Activated CD4-positive, alpha-beta T cell treated with anti-CD3 and anti-CD28 coated beads, Interleukin-2, amount 50 U/mL, for 4 hours (primary cell): ENCODE measurements around the gene THSD7B.

Experiments
- DNase-seq, 2 experiments: peaks; one replicate each; pipeline ENCODE4 v3.0.0-alpha.2; 2020

The THSD7B gene

DNA sequence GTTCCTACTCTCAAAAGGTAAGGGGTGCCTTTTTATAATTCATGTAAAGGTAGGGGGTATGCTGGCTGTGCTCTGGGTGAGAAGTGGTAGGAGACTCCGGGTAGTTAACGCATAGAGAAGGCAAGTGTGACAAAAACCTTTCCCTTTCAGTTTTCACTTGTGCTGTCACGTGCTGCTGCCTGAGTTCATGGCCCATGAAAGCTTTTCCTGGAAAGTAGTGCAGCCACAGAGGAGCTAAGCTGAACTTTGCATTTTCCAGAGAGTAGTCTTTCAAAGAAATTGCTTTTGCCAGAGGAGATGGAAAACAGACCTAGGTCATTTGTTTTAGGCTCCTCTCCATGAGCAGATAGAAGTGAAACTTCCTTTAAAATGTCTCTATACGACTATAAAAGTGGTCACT is 44.7 kb downstream of the THSD7B start:
- DNase-seq, result no peak

DNA sequence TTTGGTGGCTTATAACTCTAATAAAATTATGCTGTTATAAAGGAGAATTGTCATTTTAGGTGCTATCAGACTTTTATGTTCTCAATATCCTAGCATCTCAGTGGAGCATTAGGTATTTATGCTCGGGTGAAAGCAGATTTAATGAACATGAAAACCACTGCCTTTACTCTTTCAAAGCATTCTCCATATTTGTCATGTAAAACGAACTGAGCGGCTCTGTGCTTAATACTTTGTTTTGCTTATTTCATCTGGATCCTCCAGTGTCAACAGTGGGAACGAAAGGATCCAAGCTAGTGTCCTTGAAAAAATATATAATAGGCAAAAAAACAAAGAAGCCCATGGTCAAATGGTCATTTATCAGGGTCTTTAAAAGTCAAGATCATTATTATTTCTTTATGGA is 53.5 kb downstream of the THSD7B start:
- DNase-seq, result no peak

DNA sequence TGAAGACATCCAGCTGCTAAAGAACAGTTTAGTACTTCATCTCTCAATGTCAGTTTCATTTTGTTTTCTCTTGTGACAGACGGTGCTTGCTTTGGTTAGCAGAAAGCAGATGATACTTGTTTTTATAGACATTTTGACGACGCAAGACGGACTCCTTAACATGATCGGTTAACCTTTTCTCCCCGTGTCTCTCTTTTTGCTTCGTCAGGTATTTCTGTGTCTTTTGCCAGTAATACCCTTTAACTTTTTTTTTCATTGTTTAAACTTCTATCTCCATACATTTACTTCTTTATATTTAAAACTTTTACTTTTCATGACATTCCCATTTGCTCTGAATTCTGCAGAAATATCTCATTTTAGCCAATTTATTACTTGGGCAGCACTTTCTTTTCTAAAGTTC is 57.9 kb downstream of the THSD7B start:
- DNase-seq, result no peak

DNA sequence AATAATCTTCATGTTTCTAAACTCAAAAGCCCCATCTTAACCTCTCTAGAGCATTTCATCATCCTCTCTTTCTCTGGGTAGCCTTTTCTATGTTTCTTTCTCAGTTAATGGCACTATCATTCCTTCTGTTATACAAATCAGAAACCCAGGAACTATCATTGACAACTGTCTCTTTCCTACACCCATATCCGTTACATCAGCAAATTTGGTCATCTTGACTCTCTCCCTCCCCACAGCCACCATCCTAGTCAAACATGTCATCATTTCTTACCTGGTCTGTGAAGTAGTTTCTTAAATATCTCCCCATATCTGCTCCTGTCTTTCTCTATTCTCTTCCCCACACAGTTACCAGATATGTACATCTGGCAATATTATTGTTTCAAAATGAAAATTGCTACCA is 62.8 kb downstream of the THSD7B start:
- no peak for DNase-seq

DNA sequence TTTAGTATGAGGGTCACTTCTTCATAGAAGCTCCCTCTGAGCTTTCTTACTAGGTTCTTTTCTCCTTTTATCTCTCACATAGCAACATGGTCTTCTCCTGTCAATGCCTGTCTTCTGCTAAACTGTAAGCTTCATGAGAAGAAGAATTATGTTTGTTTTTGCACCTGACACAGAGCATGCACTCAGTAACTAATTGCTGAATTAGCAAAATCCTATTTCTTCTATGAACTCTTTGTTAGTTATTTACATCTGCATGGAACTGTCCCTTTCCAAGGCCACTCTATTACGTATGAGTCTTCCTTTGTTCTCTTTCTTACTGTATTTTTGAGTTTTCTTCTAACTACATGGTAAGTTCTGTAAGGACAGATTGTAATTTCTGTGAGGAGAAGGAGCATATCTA is 63.4 kb downstream of the THSD7B start:
- DNase-seq, result no peak

DNA sequence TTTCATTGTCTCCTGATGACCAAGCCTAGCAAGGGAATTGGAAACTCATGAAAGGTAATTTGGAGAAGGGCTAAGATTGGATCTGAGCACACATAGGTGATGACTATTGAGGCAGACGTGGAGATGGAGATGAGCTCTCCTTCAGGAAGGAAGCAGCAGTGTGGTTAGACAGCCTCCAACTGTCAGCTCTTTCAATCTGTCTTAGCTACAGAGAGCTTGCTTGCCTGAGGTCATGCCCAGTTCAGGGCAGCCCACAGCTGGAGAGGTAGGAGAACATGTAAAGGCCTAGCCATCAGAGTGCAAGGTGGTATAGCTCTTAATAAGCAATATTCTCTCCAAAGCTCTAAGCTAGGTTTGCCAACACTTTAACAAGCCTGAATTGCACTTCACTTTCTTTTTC is 79.2 kb downstream of the THSD7B start:
- no peak for DNase-seq

DNA sequence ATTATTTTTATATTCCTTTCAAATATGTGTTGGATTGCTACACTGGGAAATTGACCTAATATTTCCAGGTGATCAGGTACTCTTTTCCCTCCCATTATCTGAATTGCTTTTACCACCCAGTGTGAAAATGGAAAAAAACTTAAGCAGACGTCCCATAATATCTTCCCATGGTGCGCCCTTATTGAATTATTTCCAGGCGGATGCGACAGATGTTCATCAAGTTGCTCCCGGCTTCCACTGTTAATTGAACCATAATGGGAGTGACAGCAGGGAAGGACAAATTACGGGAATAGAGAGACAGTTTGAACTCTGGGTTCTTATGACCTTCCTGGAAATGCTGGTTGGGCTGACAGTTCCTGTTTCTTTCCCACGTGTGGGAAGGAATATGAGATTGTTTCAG is 93.3 kb downstream of the THSD7B start:
- no peak for DNase-seq

DNA sequence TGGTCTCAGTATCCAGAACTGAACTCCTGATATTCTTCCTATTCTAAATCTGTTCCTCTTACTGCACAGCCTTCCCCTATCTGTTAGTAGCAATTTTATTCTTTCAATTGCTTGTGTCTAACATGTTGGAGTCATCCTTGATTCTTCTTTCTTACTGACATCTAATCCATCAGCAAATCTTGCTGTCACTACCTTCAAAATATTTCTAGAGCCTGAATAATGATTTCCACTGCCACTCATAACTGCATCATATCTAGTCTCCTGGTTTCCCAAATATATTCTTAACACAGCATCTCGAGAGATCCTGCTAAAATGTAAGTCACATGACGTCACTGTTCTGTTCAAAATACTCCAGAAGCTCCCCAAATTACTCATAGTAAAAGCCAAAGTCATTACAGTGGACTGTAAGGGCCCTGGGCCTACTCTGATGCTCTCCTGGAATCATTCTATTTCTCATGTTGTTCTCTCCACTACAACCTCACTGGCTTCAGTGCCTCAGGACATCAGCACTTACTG is 95.2 kb downstream of the THSD7B start:
- DNase-seq, result no peak

DNA sequence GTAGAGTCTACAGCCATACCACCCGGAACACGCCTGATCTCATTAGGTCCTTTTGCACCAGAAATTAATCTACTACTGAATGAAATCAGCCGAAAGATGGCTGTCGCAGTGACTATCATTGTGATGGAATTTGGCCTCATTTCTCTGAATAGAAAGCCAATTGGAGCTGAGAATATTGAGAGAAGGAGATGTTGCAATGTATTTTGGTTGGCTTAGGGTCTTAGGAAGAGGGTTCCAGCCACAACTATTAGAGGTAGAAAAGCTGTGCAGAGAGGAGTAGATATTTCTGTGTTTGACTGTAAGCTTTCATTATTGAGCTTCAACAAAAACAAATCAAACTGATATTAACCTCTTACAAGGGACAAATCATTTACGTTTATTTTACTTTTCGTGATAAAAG is 98.1 kb downstream of the THSD7B start:
- DNase-seq, result no peak

DNA sequence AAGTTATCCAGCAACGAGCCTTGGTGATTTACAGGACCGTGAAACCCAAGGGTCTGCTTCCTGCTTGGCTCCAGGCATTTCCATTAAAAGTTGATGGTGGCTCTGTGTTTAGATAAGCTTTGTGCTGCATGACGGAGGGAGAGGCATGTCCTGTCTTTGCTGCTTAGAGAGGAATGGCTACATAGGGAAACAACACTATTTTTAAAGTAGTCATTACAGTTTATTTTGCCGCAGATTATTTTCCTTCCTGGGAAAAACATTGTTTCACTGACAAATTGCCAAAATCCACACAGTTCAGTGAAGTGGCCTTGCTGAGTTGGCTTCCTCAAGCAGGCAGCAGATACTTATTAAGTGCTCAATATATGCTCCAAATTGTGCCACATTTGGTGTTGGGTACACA is 98.5 kb downstream of the THSD7B start:
- DNase-seq, result no peak

DNA sequence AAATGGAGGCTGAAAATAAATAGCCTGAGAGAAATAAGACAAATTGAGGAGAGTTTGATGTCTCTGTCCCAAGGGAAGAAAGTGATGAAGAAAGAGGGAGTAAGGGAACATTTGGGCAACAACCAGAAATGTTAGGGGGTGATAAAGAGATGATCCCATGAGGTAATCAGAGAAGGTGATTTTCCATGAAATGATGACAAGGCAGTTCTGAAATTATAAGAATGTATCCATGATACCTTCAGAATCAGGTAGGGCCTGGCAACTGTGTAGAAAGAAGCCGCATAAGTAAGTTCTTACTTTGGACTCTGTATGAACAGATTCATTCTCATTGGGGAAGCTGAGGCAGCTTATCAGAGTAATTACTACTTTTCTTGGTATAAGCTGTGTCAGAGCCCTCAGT is 106.1 kb downstream of the THSD7B start:
- no peak for DNase-seq

DNA sequence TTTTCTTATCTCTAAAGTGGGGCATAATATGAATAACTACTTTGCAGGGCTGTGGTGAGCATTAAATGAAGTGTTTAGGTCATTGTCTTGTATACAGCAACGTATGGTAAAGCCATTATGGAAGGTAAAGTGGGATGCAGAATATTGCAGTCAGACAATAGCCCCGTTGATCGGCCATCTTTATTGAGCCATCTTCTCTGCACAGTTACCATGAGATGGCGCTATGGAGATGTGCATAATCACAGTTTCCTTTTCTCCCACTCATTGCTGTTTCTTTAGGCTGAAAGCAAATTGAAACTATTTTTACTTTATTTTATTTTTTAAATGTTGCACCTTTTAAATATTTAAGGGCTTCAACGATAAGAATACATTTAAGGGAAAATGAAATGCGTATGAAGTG is 108.9 kb downstream of the THSD7B start:
- no peak for DNase-seq

DNA sequence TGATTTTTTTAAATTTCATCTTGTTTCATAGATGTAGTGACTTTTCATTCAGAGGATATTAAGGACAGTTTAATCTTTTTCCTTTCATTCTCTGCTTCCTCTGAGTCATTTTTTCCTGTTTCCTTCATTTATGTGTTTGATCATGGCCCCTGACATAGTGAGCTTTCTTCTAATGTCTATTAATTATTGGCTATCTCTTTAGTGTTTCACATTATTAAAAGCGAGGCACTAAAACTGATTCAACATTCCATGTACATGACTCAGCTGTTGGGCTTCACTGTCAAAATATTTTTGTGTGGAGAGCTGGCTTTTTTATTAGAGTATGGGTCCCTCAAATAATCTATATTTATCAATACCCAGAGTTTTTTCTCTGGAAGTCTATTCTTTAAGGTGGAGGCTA is 125.8 kb downstream of the THSD7B start:
- DNase-seq, result no peak

DNA sequence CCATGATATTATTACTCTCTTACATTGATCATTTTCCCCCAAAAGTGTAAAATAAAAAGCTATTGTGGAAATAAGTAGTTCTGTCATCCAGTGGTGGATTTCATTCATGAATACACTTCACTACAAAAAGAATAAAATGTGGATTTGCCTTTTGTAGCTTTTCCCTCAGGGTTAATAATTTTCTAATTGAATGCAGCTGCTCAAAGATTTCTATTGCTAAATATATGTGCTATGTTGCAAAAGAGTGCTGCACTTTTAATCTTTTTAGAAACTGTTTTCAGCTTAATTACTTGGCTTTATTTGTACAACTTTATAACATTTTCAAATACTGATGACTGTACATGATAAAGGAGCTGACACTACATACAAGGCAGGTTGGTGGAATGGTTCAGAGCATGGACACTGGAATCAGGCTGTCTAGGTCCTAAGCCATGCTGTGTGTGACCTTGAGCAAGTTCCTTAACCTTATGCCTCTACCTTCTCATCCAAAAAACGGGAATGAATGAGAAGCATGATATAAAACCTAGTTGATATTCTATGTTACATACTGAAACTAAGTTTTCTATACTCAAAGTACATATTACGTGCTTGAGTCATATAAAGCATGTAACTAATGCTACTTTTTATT is 128.8 kb downstream of the THSD7B start:
- DNase-seq, result no peak

DNA sequence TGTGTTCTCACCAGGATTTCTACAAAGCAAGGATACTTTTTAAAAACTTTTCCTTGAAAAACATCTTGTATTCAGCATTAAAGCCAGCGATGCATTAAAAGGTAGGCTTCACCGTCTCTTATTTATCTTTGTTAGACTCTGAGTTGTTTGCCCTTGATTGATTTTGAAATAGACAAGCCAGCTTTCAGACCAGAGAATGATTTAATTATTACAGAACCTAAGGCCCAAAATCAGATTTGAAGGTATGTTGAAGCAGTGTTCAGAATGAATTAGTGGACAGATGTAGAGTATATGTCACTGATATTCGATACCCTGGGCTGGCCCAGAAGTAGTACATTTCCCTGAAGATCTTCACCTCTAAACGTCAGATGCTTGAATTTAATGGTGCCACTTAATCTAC is 136.4 kb downstream of the THSD7B start:
- no peak for DNase-seq

DNA sequence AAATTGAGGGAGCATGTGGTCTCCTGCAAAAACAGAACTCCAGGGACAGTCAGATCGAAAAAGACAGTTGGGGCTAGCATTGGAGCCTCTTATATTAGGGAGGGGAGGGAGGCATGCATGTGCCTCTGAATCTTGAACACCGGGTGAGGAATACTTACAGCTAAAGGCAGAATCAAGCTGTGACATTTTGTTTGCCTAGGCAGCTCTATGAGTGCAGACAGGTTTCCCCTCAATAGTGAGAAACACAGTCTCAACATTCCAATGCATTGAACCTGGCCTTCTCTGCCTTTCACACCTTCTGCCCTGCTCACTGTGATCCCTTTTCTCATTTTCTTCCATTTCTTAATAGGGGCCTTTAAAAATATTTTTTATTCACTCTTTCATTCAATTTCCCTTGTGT is 140.4 kb downstream of the THSD7B start:
- no peak for DNase-seq

DNA sequence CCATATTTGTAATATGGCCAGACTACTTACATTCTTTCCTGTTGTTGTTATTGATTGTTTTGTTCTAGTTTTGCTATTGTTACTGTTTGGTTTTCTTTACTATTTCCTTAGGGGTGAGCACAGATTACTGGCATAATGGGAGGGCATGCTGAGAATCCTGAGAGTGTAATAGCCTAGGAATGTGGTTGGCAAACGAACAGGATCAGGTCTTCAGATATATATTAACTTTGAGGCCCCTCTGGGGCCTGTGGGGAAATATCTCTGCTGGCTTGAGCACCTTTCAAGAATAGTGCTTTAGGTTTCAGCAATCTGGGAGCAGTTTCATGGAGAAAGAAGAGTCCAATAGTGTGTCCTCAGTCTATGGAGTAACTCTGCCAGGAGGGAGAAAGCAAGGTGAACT is 144.4 kb downstream of the THSD7B start:
- DNase-seq, result no peak

DNA sequence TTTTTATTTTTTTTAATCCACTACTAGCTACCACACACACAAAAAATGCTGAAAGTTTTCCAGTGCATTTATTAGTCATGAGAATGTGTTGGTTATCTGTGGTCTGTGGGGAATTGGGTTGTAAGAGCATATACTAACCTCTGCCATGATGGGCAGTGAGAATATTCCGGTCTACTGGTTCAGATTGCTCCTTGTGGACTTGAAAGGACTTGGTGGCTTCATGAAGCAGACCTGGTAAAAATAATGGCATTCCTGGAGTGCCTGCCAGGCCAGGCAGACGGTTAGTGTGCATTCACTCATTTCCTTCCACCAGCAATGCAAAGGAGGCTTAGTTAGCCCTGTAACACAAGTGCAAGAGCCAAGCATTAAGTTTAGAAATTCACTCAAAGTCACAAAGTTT is 150.8 kb downstream of the THSD7B start:
- no peak for DNase-seq

DNA sequence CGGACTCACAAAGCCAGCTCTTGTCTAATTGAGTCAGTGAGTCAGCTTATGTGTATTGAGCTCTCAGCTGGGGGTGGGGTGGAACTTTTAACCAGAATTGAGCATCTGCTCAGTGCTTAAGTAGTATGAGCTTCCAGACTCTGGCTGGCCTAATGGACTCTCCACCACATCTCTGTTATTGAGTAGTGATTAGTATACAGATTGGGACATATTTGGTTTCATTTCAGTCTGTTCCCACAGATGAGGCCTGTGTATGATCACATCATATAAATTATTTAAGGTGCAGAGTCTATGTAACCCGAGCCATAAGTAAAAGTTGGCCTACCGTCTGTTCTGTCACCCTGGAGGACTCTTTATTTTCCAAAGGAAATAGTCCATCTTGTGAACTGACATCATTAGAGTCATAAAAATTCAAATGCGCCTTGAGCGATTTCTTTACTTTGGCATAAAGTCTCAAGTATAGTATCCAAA is 152.1 kb downstream of the THSD7B start:
- DNase-seq, result no peak

DNA sequence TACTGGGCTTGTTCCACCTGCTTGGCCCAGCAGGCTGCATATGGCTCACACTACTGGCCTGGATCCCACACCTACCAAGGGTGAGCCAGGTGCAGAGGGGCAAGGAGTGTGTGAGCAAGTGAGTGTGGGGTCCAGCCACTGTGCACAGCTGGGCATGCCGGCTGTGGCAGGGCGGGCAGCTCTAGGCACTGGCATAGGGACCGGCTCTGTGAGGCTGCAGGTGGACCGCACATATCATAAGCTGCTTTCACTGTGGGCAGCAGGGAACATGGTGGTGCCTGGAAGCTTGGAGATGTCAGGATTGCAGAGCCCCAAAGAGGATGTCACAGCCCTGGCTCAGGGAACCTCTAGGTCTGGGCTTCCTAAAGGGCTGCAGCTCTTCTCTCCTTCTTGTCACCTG is 154.3 kb downstream of the THSD7B start:
- no peak for DNase-seq

DNA sequence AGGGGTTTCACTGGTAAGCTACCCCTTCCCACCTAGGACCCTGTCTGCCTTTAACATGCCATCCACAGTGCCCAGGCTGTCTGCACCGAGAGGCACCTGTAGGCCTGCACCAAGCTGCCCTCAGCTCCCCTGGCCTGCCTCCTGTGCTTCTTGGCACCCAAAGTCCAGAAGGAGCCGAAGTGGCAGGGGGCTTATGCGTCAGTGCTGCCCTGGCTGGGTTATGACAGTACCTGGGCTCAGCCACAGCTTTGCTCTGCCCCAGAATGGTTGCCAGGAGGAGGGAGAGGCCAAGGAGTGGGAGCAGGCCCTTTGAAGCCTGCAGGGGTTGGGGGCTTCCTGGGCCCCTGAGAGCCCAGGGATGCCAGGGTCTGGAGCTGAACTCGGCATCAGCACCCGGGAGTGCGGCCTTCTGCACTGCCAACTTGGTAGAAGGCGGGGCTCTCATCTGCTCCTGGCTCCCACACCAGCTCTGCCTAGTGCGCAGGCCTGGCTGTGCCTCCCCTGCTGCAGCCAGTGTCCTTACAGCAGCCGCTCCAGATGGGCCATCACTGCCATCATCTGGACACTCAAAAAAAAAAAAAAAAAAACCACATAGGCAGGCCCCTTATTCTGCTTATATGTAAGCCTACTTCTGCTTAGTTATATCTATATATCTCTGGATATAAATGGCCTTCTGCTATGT is 155.4 kb downstream of the THSD7B start:
- DNase-seq, result no peak

DNA sequence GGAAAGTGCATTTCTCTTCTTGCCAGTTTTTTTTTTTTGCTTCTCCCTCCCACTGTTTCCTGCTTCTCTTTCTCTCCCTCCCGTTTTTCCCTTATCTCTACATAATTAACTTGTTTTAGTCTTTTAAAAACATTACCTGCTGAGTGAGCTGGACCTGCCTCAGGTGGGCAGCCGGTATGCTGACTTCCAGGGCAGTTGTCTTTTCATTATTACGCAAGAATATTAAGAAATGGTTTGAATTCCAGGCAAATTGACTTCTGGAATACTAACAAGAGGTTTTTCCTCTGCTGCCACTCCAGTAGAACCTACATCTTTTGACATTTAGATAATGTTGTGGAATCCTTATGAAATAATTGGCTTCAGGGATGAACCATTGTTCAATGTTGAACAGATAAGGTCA is 161.8 kb downstream of the THSD7B start:
- DNase-seq, result no peak

DNA sequence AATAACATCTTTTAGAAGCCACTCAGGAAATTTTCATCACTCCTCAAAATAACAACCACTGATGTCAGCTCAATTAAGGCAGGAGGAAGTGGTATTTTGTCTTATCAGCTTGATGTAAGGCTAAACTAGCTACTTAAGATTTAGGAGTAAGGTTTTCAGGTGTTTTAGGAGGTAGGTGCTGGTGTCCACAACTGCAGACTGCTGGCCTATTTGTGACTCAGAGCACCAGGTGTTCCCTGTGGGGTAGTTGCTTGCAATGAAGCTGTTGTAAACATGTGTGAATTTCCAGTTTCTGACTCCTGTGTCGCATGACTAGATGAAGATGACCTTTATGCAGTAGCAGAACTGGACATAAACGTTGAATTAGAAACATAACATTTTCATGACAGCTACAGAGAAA is 164.2 kb downstream of the THSD7B start:
- no peak for DNase-seq

DNA sequence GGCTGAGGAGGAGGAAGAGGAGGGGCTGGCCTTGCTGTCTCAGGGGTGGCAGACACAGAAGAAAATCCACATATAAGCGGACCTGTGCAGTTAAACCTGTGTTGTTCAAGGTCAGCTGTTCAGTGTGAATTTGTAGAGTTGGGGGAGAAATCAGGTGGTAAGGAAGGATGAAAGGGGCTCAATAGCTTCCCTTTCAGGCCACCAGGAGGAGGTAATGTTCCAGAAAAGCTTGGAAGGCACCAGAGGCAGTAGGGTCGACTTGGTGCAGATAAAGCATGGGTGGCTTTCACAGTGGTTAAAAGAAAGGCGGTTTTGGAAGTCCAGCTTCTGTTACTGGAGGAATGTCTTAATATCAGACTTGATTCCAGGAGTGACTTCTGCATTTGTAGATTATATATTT is 167.4 kb downstream of the THSD7B start:
- no peak for DNase-seq

DNA sequence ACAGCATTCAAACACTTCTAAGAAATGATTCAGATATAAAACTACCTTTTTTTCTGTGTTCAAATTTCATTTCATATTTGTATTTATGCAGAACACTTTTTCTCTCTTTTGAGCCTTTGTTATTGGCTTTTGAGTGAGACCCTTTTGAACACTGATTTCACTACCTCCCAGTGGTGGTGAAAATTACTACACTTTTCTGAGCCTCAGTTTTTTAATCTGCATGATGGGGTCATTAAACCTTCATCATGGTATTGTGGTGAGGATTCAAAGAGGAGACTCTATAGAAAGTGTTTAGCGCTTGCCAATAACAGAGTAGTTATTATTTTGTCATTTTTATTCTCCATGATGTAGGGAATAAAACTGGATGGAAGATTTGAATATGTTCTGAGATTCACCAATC is 169.8 kb downstream of the THSD7B start:
- DNase-seq, result no peak
